ENCODE data around the gene PER2.

GRCh38 chr2:238294046-238294392 is 5.6 kb upstream of the PER2 start:
- TF ChIP-seq REST (IDR thresholded peaks at IDR 0.05; ENCODE audit: insufficient replicate concordance, low read depth): no peak
- TF ChIP-seq CTCF (IDR thresholded peaks at IDR 0.05; ENCODE audit: insufficient read depth, low read length): no peak

Measured in HL-60 (cell line).